DMS153 treated with DMSO at 0.1 percent for 48 hours (cell line): ENCODE data around the gene CDC27.
"Not testable (repeated sequence)": the region's sequence is repeated elsewhere in the genome, so short reads cannot be mapped to it uniquely, and the experiment has no call there.

ENCODE experiments used
- DNase-seq: peaks from one replicate; lab custom pipeline; 2025; ENCODE audit not compliant: unreplicated experiment; lab: John Stamatoyannopoulos, UW

Gene CDC27

GRCh38 chr17:47072886-47073285 is 116.2 kb downstream of the CDC27 start:
- DNase-seq = no peak

- DNase-seq = not testable (repeated sequence)
These were observed 117.9 kb downstream of the CDC27 start for GRCh38 chr17:47071171-47071570.

GRCh38 chr17:47070266-47070665 is 118.8 kb downstream of the CDC27 start:
- DNase-seq = not testable (repeated sequence)
